K562 (cell line): ENCODE measurements around the gene SLC6A20. TPM values are rescaled to one million over a fixed set of nuclear protein-coding genes. Genes with fewer than 3 reads are reported as not detected.

ENCODE experiments used
- ATAC-seq: fragments of 200-7000 bp; cut with Tn5 transposase; 3 replicates; pipeline ENCODE4 v1.9.1; 2020; ENCODE audit warnings: moderate library complexity
- BruUV-seq: library from RNA; stranded (reverse); fragments of 400-500 nt; replicated peaks from 2 replicates; lab custom pipeline; 2021; lab: Mats Ljungman, UMichigan
- CTCF ChIA-PET: fragments of 300-600 bp; formaldehyde crosslinking; extraction: SDS; loops from one replicate; lab custom pipeline; 2021; ENCODE audit warnings: low intra/inter-chr PET ratio; lab: Yijun Ruan, JAX
- POLR2A ChIA-PET: fragments of 300-600, 350-650 bp; sonication (Branson Sonifier 250); formaldehyde crosslinking; extraction: SDS; loops from one replicate; lab custom pipeline; 2021; ENCODE audit warnings: antibody characterized with exemption, inconsistent platforms; lab: Yijun Ruan, JAX
- DNase-seq, 4 experiments: peaks; one replicate each; pipeline versions ENCODE4 v3.0.0 to v3.0.0-alpha.2; 2011 to 2018; ENCODE audit warnings: low spot score in 3 of 4, mixed read lengths in 3 of 4; ENCODE audit errors: extremely low read depth in 1 of 4
- FAIRE-seq: peaks from 2 replicates; lab custom pipeline; 2011; peaks lifted over from hg19 to GRCh38; lab: Jason Lieb, UNC
- H2AFZ ChIP-seq: 2 replicates; pipeline ENCODE4 v1.6.0; 2011; ENCODE audit warnings: low read depth, low read length, control low read depth, inconsistent platforms
- H3K27ac ChIP-seq: fragments of 200-600 bp; 3 replicates; pipeline ENCODE4 v1.8.0; 2011; ENCODE audit warnings: low read depth, mild to moderate bottlenecking, control low read depth, inconsistent platforms, low read length, moderate library complexity, mixed read lengths; ENCODE audit errors: extremely low read depth
- H3K27me3 ChIP-seq, 2 experiments: fragments of 300-600 bp in 1 of 2; 2 replicates in 1 of 2; 3 replicates in 1 of 2; pipeline versions ENCODE4 v1.6.0 to v1.8.0; 2011; ENCODE audit warnings: inconsistent platforms in 2 of 2, low read length in 2 of 2, mild to moderate bottlenecking in 1 of 2, mixed read lengths in 1 of 2, moderate library complexity in 1 of 2; ENCODE audit not compliant: control insufficient read depth in 2 of 2, insufficient read depth in 2 of 2
- H3K36me3 ChIP-seq: fragments of 300-600 bp; 3 replicates; pipeline ENCODE4 v1.8.0; 2011; ENCODE audit warnings: mild to moderate bottlenecking, low read length, inconsistent platforms; ENCODE audit not compliant: control insufficient read depth, insufficient read depth
- H3K4me1 ChIP-seq, 2 experiments: fragments of 200-600 bp in 1 of 2; replicated peaks in 1 of 2; 2 replicates in 1 of 2; 3 replicates in 1 of 2; pipeline versions ENCODE4 v1.5.1 to v1.8.0; 2011; ENCODE audit warnings: inconsistent platforms in 2 of 2, low read length in 2 of 2, mild to moderate bottlenecking in 1 of 2, mixed read lengths in 1 of 2, moderate library complexity in 1 of 2; ENCODE audit not compliant: control insufficient read depth in 2 of 2, insufficient read depth in 2 of 2
- H3K4me2 ChIP-seq: 2 replicates; pipeline ENCODE4 v1.6.1; 2011; ENCODE audit warnings: low read length, control low read depth, inconsistent platforms, mixed read lengths; ENCODE audit not compliant: insufficient read depth
- H3K4me3 ChIP-seq: fragments of 200-600 bp; sonication (generic), shearing (Covaris generic); 2 replicates; pipeline ENCODE4 v1.5.1; 2016; ENCODE audit warnings: control low read depth, inconsistent platforms
- H3K79me2 ChIP-seq: fragments of 200-600 bp; 3 replicates; pipeline ENCODE4 v1.8.0; 2011; ENCODE audit warnings: low read length, inconsistent platforms; ENCODE audit not compliant: control insufficient read depth, insufficient read depth
- H3K9ac ChIP-seq, 2 experiments: 2 replicates each; pipeline versions ENCODE4 v1.6.0 to v1.6.1; 2011; ENCODE audit warnings: low read depth in 2 of 2, low read length in 2 of 2, control low read depth in 1 of 2, inconsistent platforms in 1 of 2, mild to moderate bottlenecking in 1 of 2, mixed read lengths in 1 of 2; ENCODE audit not compliant: insufficient read depth in 1 of 2
- H3K9me1 ChIP-seq: one replicate; pipeline ENCODE4 v1.6.0; 2011; ENCODE audit warnings: inconsistent platforms, mild to moderate bottlenecking, low read length, moderate library complexity; ENCODE audit not compliant: control insufficient read depth, insufficient read depth
- H3K9me3 ChIP-seq: replicated peaks from 2 replicates; pipeline ENCODE4 v1.5.1; 2011; ENCODE audit warnings: low read depth, low read length, inconsistent platforms; ENCODE audit not compliant: control insufficient read depth, insufficient read depth
- H4K20me1 ChIP-seq: replicated peaks from 2 replicates; pipeline ENCODE4 v1.6.1; 2011; ENCODE audit warnings: low read length, inconsistent platforms, mixed read lengths; ENCODE audit not compliant: control insufficient read depth, insufficient read depth
- CHD1 ChIP-seq: fragments of 200-600 bp; sonication (generic); IDR thresholded peaks from one replicate; pipeline ENCODE4 v1.6.1; 2012; ENCODE audit warnings: mild to moderate bottlenecking, moderate library complexity, low read length, inconsistent platforms
- DPF2 ChIP-seq: fragments of 450-650 bp; IDR thresholded peaks from 2 replicates; pipeline ENCODE4 v1.6.1; 2016
- GATAD2A ChIP-seq: fragments of 450-650 bp; IDR thresholded peaks from 2 replicates; pipeline ENCODE4 v1.6.1; 2017
- GTF2A2 ChIP-seq: IDR thresholded peaks from 2 replicates; pipeline ENCODE4 v1.6.1; 2016; ENCODE audit warnings: mild to moderate bottlenecking, missing genetic modification characterization, missing compliant biosample characterization
- GTF2F1 ChIP-seq: IDR thresholded peaks from 2 replicates; pipeline ENCODE4 v1.6.1; 2011; ENCODE audit warnings: low read depth, low read length, improper control_type of control experiment
- IRF2 ChIP-seq: sonication (generic); formaldehyde crosslinking; IDR thresholded peaks from 2 replicates; pipeline ENCODE4 v1.8.1; 2022; ENCODE audit warnings: mild to moderate bottlenecking, missing genetic modification reagents
- L3MBTL2 ChIP-seq: fragments of 450-650 bp; IDR thresholded peaks from 2 replicates; pipeline ENCODE4 v1.6.1; 2016; ENCODE audit warnings: mild to moderate bottlenecking, moderate library complexity
- POLR2AphosphoS5 ChIP-seq: IDR thresholded peaks from 2 replicates; pipeline ENCODE4 v1.6.1; 2011; ENCODE audit warnings: mild to moderate bottlenecking, low read depth, low read length, moderate library complexity; ENCODE audit not compliant: control insufficient read depth, insufficient read depth
- POLR3G ChIP-seq: IDR thresholded peaks from 2 replicates; pipeline ENCODE4 v1.6.1; 2011; ENCODE audit not compliant: insufficient read length, insufficient replicate concordance; ENCODE audit errors: extremely low read depth
- PPARD ChIP-seq: fragments of 250-450 bp; sonication (Bioruptor Pico); IDR thresholded peaks from 2 replicates; pipeline ENCODE4 v1.8.0; 2022; ENCODE audit warnings: inconsistent platforms, mild to moderate bottlenecking, moderate library complexity
- PURB ChIP-seq: sonication (generic); formaldehyde crosslinking; IDR thresholded peaks from 2 replicates; pipeline ENCODE4 v1.9.0; 2021; ENCODE audit warnings: low read depth, mild to moderate bottlenecking, missing genetic modification reagents
- SPI1 ChIP-seq: IDR thresholded peaks from 2 replicates; pipeline ENCODE4 v1.6.1; 2011; ENCODE audit warnings: low read depth, low read length, control low read depth, borderline replicate concordance
- TAF1 ChIP-seq: IDR thresholded peaks from 2 replicates; pipeline ENCODE4 v1.6.1; 2011; ENCODE audit warnings: mild to moderate bottlenecking, low read length, moderate library complexity; ENCODE audit not compliant: insufficient read depth, control insufficient read depth, severe bottlenecking; ENCODE audit errors: extremely low read depth
- ZNF239 ChIP-seq: fragments of 250-450 bp; sonication (Bioruptor Pico); IDR thresholded peaks from 2 replicates; pipeline ENCODE4 v1.4.0; 2020; ENCODE audit warnings: mild to moderate bottlenecking
- ZNF316 ChIP-seq: fragments of 450-650 bp; IDR thresholded peaks from 2 replicates; pipeline ENCODE4 v1.6.1; 2016
- ZNF354B ChIP-seq: fragments of 250-450 bp; sonication (Bioruptor Pico); IDR thresholded peaks from 2 replicates; pipeline ENCODE4 v1.4.0; 2020
- WGBS: fragments of 100-300 bp; shearing (Covaris generic); methylation state at CpG from one replicate; pipeline ENCODE4 v1.1.6; 2016; ENCODE audit warnings: low coverage, mixed read lengths; ENCODE audit not compliant: insufficient coverage; ENCODE audit errors: missing lambda C conversion rate; 5-methylcytosine and 5-hydroxymethylcytosine counted together
- in situ Hi-C: fragments of 300-500 bp; cut with MboI; formaldehyde crosslinking; loops from 4 replicates; pipeline ENCODE4 v1.15.0; 2018; ENCODE audit warnings: inconsistent platforms, mixed read lengths
- intact Hi-C: fragments of 100-400 bp; cut with micrococcal nuclease; formaldehyde crosslinking; loops from 2 replicates; pipeline ENCODE4 v1.14.2; 2022
- polyA plus RNA-seq, 8 experiments: library from polyadenylated mRNA; depleted of rRNA in 4 of 8; stranded (reverse) in 5 of 8; unstranded in 3 of 8; fragments of >200 nt; fragmentation: Nextera tagmentation in 2 of 8; fragmentation: Illumina TruSeq in 1 of 8; extraction: Ambion mirVana in 2 of 8; extraction: Trizol in 1 of 8; gene quantifications; 2 replicates each; pipeline versions ENCODE4 v1.2.1 to v1.2.3, GENCODE V29; 2011 to 2014; ENCODE audit warnings: inconsistent platforms in 1 of 8, missing spikeins in 1 of 8
- total RNA-seq, 7 experiments: library from RNA; depleted of rRNA in 6 of 7; stranded (reverse); fragments of >200 nt in 6 of 7; fragmentation: Illumina TruSeq in 2 of 7; extraction: Trizol in 2 of 7; gene quantifications; 2 replicates each; pipeline versions ENCODE4 v1.2.1 to v1.2.3, GENCODE V29; 2011 to 2021; ENCODE audit warnings: low replicate concordance in 1 of 7
- TF ChIP-seq, protein P1 (sequence below): IDR thresholded peaks from 2 replicates; pipeline ENCODE4 v1.6.1; 2012; ENCODE audit warnings: low read depth, low read length, improper control_type of control experiment, borderline replicate concordance
- TF ChIP-seq, protein P2 (sequence below): sonication (generic); formaldehyde crosslinking; IDR thresholded peaks from 2 replicates; pipeline ENCODE4 v1.5.0; 2020; ENCODE audit warnings: missing genetic modification reagents
- TF ChIP-seq, protein P3 (sequence below): sonication (generic); formaldehyde crosslinking; IDR thresholded peaks from 2 replicates; pipeline ENCODE4 v1.8.1; 2022; ENCODE audit warnings: missing genetic modification reagents

Gene SLC6A20
- total and polyA plus RNA-seq, 9 of the 15 experiments (the other 6 are each of a cell fraction or from before 2014, with no cell fraction given) = not detected

DNA sequence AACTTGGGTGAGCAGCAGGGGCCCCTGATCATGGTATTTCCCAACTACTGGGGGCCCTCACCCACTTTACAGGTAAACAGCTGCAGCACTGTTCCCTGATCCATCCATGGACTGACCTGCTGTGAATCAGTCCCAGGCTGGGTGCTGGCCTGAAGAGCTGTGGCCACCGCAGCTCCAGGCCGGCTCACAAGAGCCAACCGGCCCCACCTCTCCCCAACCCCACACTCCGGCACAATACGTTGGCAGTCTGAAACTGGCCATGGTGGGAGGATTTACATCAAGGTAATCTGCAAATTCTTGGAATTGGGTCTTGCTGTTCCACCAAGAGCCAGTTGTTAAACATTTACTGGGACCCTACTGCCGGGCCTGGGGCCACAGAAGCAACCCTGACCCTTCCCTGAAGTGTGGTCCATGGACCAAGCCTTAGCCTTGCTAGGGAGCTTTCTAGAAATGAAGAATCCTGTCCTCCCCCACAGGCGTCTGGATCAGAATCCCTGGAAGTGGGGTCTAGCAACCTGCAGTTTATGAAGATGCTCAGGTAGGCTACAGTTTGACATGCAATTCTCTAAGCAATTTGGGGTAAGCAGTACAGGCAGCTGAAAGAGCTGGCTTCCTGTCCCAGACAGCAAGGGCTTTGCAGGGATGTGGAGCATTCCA, 3.7 kb downstream of the SLC6A20 start (continued):
- no peak for TF ChIP-seq ZNF239 (CRISPR knock-in tag)
- no peak for TF ChIP-seq GATAD2A

DNA sequence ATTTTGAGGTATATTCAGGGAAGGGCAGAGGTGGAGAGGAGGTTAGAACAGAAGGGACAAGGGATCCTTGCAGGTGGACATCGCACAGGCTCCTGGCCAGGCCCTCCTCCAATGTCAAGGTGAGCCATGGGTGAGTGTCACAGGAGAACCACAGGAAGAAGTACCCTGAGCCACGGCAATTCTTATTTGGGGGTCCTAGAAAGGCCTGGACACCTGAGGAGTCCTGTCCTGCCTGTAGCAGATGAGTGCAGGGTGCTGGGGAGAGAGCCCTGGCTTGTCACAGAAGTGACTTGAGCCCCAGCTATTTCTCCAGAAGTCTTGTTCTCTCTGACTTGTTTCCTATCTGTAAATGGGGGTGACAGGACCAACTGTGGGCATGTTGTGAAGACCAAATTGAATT, 4.3 kb downstream of the SLC6A20 start:
- Histone ChIP-seq H3K9me1 (no peaks in the 10 kb centered on the region), H3K4me2 (no peak overlapping the region), H3K79me2 (no peaks in the 10 kb centered on the region), H3K27me3 (peaks cover 43 to 55% of the 10 kb centered on the region in 2 experiments), H3K4me3 (no peak overlapping the region), H3K36me3 (no peaks in the 10 kb centered on the region), H3K4me1 (peaks cover 0 to 10% of the 10 kb centered on the region in 2 experiments; a peak in 2 of 5 replicates), H4K20me1 (no peaks in the 10 kb centered on the region), H3K9ac (no peak overlapping the region), H2AFZ (no peak overlapping the region), H3K27ac (no peak overlapping the region), H3K9me3 (0 out of 2 replicates have a peak, but pooled peaks cover 2% of the 10 kb centered on the region)
- in situ Hi-C loops = no loop called here
- ChIA-PET CTCF (no interaction called here), POLR2A (interaction anchor here (0.6 to 1.0 kb wide), 3 partner anchors 10 to 29 kb away, joined by 3 to 4 read pairs (median 3); no protein-coding TSS in a partner anchor)
- 0% methylated on average over 2 of the region's 2 CpGs for WGBS
- ATAC-seq (no peak), DNase-seq (no peak), FAIRE-seq (no peak)
- intact Hi-C loops = no loop called here
- BruUV-seq = no TSS peak
- TF ChIP-seq, protein P1, sequence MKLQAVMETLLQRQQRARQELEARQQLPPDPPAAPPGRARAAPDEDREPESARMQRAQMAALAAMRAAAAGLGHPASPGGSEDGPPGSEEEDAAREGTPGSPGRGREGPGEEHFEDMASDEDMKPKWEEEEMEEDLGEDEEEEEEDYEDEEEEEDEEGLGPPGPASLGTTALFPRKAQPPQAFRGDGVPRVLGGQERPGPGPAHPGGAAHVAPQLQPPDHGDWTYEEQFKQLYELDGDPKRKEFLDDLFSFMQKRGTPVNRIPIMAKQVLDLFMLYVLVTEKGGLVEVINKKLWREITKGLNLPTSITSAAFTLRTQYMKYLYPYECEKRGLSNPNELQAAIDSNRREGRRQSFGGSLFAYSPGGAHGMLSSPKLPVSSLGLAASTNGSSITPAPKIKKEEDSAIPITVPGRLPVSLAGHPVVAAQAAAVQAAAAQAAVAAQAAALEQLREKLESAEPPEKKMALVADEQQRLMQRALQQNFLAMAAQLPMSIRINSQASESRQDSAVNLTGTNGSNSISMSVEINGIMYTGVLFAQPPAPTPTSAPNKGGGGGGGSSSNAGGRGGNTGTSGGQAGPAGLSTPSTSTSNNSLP = no peak
- TF ChIP-seq IRF2 (CRISPR knock-in tag) (no peak), PURB (CRISPR knock-in tag) (no peak), SPI1 (no peak), ZNF316 (no peak), CHD1 (no peak), GTF2A2 (tag) (no peak), POLR2AphosphoS5 (no peak), PPARD (CRISPR knock-in tag) (no peak), L3MBTL2 (no peak), ZNF354B (CRISPR knock-in tag) (no peak), POLR3G (no peak), TAF1 (no peak), GTF2F1 (no peak), DPF2 (no peak)
- TF ChIP-seq, protein P2, sequence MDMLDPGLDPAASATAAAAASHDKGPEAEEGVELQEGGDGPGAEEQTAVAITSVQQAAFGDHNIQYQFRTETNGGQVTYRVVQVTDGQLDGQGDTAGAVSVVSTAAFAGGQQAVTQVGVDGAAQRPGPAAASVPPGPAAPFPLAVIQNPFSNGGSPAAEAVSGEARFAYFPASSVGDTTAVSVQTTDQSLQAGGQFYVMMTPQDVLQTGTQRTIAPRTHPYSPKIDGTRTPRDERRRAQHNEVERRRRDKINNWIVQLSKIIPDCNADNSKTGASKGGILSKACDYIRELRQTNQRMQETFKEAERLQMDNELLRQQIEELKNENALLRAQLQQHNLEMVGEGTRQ (CRISPR knock-in tag) = no peak
- TF ChIP-seq, protein P3, sequence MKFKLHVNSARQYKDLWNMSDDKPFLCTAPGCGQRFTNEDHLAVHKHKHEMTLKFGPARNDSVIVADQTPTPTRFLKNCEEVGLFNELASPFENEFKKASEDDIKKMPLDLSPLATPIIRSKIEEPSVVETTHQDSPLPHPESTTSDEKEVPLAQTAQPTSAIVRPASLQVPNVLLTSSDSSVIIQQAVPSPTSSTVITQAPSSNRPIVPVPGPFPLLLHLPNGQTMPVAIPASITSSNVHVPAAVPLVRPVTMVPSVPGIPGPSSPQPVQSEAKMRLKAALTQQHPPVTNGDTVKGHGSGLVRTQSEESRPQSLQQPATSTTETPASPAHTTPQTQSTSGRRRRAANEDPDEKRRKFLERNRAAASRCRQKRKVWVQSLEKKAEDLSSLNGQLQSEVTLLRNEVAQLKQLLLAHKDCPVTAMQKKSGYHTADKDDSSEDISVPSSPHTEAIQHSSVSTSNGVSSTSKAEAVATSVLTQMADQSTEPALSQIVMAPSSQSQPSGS (CRISPR knock-in tag) = no peak
